HS-5 (cell line): Measurements from ENCODE around the gene KCNA5.
A peak's percentile ranks its signal among the peaks of the same experiment; 100 is the strongest.

ENCODE experiments used
- DNase-seq: peaks from one replicate; pipeline ENCODE4 v3.0.0-alpha.2; 2012; ENCODE audit warnings: low read depth

Gene KCNA5

DNA sequence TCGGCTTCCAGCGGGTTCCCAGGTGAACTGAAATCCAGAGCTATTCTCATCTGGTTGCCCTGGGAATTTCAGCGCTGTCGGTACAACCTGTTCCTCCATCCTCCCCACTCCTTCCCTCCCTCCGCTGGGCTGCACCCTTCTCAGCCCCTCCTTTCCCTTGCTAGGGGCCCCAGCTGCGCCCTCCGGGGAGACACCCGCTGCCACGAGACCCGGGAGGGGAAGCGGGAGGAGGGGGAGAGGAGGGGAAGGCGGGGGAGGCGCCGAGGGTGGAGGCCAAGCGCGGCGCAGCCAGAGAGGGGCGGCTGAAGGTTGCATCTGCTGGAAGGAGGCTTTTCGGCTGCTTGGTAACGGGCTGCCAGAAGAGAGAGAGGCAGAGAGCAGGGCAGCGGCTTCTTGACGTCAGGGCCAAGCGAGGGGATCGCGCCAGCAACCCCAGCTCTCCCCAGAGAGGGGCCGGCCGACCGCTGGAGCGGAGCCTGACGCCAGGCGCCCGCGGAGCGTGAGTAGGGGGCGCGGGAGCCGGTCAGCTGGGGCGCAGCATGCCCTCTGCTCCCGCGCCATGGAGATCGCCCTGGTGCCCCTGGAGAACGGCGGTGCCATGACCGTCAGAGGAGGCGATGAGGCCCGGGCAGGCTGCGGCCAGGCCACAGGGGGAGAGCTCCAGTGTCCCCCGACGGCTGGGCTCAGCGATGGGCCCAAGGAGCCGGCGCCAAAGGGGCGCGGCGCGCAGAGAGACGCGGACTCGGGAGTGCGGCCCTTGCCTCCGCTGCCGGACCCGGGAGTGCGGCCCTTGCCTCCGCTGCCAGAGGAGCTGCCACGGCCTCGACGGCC, at the start of gene KCNA5:
Gene KCNA5 (plus strand): TSS at position 291 of the 831 bp plus-strand sequence. CDS start 269 bp downstream, at position 560.
- DNase-seq: no peak

DNA sequence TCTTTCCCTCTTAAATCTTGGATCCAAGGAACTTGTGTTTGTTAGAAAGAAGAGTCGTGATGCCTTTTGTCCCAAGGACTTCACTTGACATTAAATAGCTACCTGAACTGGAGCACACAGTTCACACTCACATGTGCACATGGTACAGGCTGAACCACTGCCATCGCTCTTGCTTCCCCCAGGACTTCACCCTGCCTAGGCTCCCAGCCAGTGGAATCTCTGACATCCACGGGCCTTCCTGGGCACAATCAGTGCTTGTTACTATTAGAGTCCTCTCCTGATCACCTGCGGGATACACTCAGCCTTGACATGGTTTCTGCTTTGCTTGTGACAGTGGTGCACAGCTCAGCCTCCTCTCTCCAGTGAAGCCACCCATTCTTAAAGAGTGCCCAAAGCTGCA, 49.1 kb upstream of the KCNA5 start:
- no peak for DNase-seq

DNA sequence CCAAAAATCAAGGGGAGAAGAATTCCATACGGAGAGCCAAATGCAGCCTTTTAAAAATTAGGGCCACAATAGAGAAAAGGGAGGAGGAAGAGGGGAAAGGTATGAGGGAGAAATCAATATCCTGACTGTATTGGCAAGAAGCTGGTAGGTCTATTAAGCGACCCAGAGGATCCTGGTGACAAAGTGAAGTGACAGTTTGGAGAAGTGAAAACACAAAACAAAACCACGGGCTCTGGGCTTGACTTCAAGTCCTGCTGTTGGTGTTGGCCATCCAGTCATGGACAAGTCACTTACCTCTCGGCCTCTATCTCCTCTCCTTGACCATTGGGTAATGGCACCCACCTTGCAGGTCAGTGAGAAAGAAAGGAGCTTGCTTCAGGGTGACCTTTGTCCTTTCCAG, 47.0 kb upstream of the KCNA5 start:
- no peak for DNase-seq

DNA sequence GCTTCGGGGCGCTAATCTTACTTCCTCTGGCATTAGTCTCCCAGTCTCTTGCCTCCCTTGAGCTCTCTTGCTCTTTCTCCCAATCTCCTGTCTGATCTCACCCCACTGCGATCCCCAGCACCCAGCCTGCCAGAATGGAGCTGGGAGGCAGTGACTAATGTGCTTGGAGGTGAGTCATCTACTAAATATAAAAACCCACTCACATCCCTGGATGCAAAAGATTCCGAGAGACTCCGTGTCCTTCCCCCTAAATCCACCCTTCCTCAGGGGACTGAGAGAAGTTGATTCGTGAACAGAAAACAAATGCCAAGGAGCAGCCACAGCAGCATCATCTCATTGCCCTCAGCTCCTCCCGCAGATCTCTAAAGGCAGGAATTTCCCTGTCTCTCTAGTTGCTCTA, 45.7 kb upstream of the KCNA5 start:
- peak; percentile 82 for DNase-seq

DNA sequence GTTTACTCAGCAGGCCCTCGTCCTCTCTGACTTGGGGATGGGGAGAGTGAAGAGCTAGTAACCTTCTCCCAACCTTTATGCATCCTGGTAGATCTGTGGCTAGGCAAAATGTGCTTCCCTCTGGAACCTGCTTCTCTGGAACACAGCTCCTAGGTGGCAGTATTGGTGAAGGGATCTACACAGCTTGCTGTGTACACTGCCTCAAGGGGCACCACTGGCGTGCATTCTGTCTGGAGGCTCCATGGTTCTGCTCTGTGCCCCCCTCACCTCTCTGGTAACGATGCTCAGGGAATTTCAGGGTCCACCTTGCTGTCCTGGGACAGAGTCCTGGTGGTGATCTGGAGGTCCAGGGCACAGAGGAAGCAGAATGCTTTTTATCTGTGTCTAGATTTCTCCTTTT, 43.5 kb upstream of the KCNA5 start:
- no peak for DNase-seq

DNA sequence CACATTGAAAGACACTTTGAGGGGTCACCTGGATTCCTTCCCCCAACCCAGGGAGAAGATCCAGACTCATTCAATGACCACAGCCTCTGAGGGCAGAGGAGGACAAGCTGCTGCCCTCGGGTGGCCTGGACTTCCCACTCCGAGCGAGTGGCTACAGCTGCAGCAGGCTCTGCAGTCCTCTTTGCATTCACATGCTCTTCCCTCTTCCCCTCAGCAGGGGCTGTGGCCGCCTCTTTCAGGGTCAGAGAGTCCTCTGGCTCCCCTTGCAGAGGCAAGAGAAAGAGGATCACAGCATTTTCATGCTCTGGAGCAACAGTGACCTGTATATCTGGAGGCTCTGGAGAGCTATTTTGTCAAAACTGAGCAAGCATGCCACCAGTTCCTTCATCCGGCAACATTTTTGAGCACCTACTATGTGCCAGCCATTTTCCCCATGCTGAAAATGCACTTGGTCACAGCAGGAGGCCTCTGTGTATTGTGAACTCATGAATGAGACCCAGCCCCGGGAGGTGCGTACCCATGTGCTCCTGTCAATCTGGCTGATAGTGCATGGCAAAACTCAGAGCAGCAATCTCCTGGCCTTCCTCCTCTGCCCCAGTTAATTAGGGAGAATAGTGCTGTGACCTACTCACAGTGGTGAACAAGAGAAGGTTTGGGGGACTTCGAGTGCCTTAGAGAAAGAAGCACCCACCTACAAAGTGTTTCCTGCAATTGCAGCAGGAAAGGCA, 42.9 kb upstream of the KCNA5 start:
- no peak for DNase-seq

DNA sequence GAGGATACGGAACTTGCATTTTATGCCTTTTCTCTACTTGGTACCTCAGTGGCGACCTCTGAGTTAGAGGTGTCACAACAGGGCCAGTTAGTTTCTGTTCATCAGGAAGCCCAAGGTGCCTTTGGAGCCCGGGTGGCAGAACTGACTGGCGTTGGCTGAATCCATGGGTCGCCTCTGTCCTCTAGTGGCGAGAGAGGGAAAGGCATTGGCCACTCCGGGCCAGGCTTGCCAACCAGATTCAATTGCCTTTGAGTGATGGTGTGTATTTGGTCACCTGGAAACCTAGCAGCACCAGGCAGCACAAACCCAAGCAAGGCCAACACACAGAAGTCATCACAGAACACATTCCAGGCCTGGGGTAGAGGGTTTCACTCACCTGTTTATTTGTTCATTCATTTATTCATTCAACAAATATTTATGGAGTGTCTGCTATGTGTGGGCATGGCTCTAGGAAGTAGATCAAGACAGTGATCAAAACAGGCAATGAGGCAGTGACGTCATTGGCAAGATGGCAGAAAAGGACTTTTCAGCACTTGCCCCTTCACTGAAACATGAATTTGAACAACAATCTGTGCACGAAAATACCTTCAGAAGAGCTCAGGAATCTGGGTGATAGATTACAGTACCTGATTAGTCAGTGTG, 40.5 kb upstream of the KCNA5 start:
- DNase-seq: no peak

DNA sequence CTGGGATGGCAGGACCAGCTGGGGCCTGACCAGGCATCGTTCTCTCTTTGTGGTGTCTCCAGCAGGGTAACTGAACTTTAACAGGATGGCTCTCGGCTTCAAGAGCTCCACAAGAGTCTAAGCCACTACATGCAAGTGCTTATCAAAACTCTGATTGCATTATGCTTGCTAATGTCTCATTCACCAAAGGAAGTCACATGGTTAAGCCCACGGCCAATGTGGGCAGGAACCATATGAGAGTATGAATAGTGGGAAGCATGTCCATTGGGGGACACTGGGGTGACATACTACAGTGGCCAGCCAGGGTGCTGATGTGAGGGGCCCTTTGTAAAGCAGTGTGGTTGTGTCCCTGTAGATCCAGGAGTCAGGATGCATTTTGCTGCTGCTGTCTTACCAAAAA, 35.0 kb upstream of the KCNA5 start:
- no peak for DNase-seq

DNA sequence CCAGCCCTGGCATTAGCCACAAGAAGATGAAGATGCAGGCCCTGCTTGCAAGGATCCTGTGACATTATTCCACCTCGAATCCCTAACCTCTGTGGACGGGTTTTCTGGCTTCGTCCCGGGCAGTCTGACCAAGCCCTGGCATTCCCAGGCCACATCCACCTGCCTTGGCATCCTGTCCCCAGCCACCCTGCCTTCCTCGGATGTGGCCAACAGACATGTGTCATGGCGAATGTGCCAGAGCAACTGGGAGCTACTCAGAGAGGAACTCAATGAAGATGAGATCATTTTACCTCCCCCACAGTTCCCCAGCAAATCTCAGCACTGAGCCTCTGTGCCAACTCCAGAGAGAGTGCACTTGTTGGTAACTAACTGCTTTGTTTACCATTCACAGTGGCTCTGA, 33.5 kb upstream of the KCNA5 start:
- no peak for DNase-seq

DNA sequence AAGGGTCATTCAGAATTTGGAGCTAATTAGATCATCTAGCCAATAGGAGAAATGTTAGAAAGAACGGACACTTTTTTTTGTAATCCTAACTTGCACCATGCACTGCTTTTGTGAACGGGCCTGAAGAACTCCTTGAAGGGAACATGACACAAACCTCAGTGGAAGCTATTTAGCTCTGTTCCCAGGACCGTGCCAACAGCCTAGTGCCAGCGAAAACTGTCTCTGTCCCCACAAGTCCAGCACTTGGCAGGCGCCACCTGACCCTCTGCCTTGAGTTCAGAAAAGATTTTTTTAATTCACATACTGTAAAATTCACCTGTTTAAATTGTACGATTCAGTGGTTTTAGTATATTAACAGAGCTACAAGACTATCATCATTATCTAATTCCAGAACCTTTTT, 31.3 kb upstream of the KCNA5 start:
- DNase-seq: no peak

DNA sequence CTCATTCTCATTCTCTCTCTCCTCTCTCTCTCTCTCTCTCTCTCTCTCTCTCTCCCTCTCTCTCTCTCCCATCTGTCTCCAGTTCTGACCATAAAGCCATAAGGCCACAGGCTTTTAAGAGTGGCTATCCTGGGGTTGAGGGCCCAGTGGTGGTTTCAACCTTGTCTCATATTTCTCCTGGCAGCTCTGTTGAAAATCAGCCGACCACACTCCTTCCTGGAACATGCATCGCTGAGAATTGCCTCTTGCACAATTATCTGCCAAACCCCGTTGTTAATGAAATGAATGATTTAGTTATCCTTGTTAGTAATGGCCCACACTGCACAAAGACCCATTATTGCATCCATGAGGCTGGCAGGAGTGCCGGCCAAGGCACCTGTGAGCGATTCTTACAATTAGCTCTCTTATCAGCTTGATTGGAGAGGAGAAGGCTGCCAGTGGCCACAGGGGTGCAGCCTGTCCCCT, 30.4 kb upstream of the KCNA5 start:
- no peak for DNase-seq

DNA sequence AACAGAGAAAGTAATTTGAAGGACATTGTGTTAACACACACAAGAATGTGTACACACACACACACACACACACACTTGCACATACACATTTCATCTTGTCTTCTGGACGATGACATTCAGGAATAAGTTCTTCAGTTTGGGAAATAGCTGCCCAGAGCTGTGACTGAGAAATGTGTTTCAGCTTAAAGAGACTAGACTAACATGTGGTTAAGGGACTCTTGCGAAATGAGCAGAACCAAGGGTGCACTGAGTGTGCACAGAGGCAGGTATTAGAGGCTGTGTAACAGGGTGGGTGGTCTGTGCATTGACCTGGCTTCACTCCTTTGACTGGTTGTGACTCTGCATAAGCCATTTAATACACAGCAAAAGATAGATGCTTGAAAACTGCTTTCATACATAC, 29.4 kb upstream of the KCNA5 start:
- no peak for DNase-seq

DNA sequence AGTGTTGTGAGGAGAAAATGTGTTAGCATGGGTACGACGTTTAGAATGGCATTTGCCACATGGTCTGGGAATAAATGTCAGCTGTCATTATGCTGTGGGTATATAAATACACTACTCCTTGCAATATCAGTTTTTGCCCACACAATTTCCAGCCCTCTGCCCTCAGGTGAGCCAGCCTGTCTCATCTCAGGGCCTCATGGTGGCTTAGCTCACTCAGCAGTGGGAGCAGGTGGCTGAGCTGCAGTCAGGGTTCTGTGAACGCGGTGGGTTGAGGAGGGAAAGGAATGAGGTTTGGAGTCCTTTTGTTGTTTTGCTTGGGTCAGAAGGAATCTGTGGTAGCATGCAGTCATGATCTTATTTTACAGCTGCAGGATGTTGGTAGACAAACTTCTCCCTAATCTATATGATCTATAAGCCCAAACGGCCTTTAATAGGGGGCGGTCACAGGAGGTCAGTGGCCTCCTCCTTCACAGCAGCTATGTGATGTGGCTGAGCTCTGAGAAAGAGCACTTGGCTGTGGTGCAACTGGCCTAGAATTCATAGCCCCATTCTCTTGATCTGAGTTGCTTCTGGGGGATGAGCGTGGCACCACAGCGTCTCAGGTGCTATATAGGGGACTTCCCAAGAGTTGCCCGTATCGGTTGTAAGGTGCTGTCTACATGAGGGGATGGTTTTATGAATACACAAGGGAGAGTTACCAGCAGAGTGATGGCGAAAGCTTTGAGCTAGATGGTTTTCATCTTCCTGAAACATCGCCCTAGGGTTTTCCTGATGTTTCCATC, 27.8 kb upstream of the KCNA5 start:
- DNase-seq: no peak

DNA sequence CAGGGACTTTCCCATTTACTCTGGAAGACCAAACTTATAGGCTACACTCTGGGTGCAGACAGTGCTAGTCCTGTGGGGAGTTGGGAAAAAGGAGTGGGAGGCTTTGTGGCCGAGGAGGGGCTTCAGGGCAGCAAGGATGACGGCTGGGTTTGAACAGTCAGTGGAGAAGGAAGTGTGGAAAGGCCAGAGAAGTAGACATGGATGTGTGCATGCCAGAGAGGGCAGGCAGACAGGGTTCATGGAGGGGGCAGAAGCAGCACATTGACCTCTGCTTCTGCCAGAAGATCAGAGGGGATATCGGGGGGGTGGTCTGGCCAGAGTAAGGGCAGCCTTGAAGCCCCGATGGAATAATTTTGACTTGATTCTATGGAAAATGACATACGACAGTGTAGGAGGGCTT, 27.2 kb upstream of the KCNA5 start:
- DNase-seq: no peak

DNA sequence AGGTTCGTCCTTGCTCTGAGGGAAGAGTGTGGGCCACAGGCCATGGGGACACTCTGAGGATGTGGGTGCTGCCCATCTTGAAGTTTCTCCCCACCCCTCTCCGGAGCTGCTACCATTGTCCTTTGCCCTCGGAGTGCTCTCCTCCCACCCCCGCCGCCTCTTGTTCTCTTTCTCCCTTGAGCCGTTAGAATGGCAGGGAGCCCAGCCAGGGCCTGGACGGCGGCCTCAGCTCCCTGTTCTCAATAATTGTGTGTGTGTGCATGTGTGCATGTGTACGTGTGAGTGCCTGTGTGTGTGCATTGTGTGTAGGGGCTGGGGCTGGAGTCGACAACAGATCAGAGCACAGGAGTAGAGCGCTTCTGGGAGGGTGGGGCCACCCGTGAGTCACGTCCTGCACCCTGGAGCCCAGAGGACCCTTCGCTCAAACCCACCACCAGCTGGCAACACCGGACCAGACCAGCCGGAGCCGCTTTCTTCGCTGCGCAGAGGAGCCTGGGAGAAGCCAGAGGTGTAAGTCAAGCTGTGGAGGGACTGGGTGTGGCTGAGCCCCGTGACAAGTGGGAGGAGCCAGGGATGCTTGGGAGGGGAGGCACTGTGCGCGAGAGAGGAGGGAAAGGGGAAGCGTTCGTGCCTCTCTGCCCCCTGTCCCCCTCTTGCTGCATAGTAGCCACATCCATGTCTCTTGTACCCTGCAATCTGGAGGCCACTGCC, 25.9 kb upstream of the KCNA5 start:
- DNase-seq: no peak

DNA sequence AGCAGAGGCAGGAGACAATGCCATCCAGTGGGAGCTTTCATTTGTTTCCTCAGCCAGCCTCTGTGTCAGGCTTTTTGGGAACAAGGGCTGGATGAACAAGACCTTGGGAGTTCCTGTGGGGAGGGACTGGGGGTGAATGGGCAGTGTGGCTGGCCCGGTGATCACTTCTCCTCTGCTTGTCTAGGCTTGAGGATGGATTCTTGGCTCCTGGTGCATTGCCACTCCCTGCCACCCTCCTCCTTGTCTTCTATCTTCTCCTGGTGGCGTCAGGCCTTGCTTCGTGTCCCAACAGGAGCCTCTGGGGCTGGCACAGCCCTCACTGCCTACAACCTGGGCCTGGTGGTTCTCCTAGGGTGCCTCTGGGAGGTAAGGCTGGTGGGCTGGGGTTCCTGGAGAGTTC, 25.0 kb upstream of the KCNA5 start:
- DNase-seq: no peak

DNA sequence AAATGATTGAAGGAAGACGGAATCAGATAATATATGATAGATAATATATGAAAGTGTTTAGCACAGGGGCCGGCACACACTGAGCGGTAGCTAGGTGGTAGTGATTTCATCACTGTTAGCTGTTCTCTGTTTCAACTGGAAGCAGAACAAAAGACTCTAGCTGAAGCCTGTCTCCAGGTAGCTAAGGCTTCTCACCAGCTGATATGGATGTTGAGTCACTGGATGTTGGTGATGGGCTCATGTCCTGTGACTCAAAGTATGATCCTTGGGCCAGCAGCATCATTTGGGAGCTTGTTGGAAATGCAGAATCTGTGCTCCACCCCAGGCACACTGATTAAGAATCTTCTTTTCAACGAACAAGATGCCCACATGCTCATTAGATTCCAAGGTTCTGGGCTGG, 21.7 kb upstream of the KCNA5 start:
- no peak for DNase-seq

DNA sequence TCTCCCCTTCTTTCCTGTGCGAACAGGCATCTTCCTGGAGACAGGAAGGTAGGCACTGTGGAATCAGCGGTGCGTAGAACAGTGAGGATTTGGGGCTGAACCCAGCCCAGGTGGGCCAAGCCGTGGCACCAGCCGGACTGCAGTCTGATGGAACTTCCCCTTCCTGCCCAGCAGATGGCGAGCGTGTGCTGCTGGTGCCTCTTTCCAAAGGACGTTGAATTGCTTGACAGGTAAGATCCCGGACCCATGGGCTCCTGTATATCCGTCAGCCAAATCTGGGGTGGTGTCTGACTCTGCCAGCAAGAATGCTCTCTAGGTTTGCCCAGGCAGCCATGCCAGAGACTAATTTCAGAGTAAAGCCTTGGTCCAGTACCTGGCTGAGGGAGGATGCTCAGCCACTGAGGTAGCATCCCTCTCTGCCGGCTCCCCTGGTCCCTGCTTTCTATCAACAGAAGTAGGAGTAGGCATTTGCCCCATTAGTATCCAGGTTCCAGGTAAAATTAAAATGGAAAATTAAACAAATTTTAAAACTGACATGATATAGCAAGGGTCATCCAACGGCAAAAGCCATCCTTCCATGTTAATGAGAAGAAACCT, 21.1 kb upstream of the KCNA5 start:
- no peak for DNase-seq

DNA sequence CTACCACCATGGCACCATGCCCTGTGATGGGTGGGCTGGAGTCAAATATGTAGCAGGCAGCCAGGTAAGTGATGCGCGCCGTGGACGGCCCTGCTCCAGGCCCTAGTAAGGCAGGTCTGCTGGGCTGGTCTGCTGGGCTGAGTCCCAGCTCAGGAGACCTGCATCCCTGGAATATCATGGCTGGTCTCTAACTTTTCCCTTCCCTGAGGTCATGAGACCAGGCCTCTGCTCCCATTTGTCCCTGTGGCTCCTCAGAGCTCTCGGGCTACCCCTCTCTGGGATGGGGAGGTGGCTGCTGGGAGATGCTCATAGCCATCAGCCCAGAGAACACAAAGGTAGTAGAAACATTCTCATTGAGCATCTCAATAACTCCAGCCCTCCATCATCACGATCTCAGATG, 19.8 kb upstream of the KCNA5 start:
- no peak for DNase-seq

DNA sequence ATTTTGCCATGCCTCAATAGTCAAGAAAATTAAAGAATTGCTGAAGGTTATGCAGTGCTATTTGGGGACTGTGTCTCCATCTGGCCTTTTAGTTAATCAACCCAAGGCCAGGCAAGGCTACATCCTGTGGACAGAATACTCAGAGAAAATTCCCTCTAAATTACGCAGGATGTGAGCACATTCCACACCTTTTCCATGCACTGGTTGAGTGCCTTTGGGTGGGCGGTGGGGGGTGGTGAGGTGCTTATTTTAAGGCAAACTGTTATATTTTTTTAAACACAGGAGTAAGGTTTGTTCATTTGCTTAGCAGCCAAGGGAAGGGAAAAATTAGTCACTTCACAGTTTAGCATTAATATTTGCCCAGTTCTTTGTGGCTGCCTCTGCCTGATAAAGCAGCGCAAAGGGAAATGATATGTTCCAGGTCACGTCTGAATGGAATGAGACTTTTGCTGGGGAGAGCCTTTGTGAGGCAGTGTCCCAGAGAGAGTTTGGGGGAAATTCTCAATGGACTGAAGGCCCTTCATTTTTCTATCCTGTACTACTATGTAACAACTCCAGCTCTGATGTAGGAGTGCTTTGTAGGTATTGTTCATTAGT, 17.2 kb upstream of the KCNA5 start:
- no peak for DNase-seq
